Activated CD4-positive, CD25-positive, alpha-beta regulatory T cell treated with anti-CD3 and anti-CD28 coated beads, Interleukin-2, amount 50 U/mL, for 72 hours (primary cell): ENCODE results near the gene MVK.

Source experiments
- DNase-seq: peaks from one replicate; pipeline ENCODE4 v3.0.0; 2021

The MVK gene

GRCh38 chr12:109567967-109568366 lies 5.6 kb upstream of the MVK start:
- DNase-seq = no peak

GRCh38 chr12:109568486-109568885 lies 5.1 kb upstream of the MVK start:
- no peak for DNase-seq

GRCh38 chr12:109571773-109572505 lies 1.7 kb upstream of the MVK start:
- DNase-seq = no peak

GRCh38 chr12:109572506-109572845 lies 1.1 kb upstream of the MVK start:
- no peak for DNase-seq

- no peak for DNase-seq
These were observed 285 bp downstream of the MVK start for GRCh38 chr12:109573914-109574244.

- no peak for DNase-seq
These were observed 2.1 kb downstream of the MVK start for GRCh38 chr12:109575683-109576082.

GRCh38 chr12:109577311-109577710 lies 3.7 kb downstream of the MVK start:
- DNase-seq = no peak

GRCh38 chr12:109578330-109578927 lies 4.8 kb downstream of the MVK start:
- DNase-seq = no peak

GRCh38 chr12:109579639-109580038 lies 6.0 kb downstream of the MVK start:
- no peak for DNase-seq

- DNase-seq = no peak
These were observed 6.7 kb downstream of the MVK start for GRCh38 chr12:109580272-109580671.

- DNase-seq = no peak
These were observed 7.2 kb downstream of the MVK start for GRCh38 chr12:109580684-109581333.

GRCh38 chr12:109581334-109581691 lies 7.7 kb downstream of the MVK start:
- no peak for DNase-seq

GRCh38 chr12:109581856-109582255 lies 8.3 kb downstream of the MVK start:
- DNase-seq = no peak

GRCh38 chr12:109582636-109583035 lies 9.0 kb downstream of the MVK start:
- DNase-seq = no peak

GRCh38 chr12:109583733-109584132 lies 10.1 kb downstream of the MVK start:
- no peak for DNase-seq

- DNase-seq = no peak
These were observed 13.0 kb downstream of the MVK start for GRCh38 chr12:109586385-109587296.

GRCh38 chr12:109587921-109588320 lies 14.3 kb downstream of the MVK start:
- no peak for DNase-seq

- no peak for DNase-seq
These were observed 15.1 kb downstream of the MVK start for GRCh38 chr12:109588461-109589239.

- no peak for DNase-seq
These were observed 15.6 kb downstream of the MVK start for GRCh38 chr12:109589240-109589590.

- no peak for DNase-seq
These were observed 16.2 kb downstream of the MVK start for GRCh38 chr12:109589691-109590245.

- DNase-seq = no peak
These were observed 17.0 kb downstream of the MVK start for GRCh38 chr12:109590566-109590965.

- no peak for DNase-seq
These were observed 17.4 kb downstream of the MVK start for GRCh38 chr12:109591041-109591440.
